HCT116 (cell line): ENCODE results near the gene FAM234A. TPM values are rescaled to one million over a fixed set of nuclear protein-coding genes. Genes with fewer than 3 reads are reported as not detected.

ENCODE experiments used
- ATAC-seq: fragments of 200-7000 bp; cut with Tn5 transposase; 2 replicates; pipeline ENCODE4 v1.9.1; 2020; ENCODE audit warnings: mild to moderate bottlenecking, moderate library complexity
- BruUV-seq: library from RNA; stranded (reverse); fragments of 400-500 nt; replicated peaks from 2 replicates; lab custom pipeline; 2021; lab: Mats Ljungman, UMichigan
- CTCF ChIA-PET: fragments of 300-600 bp; sonication (Branson Sonifier 250); formaldehyde crosslinking; loops from one replicate; lab custom pipeline; 2021; ENCODE audit warnings: antibody characterized with exemption; lab: Charles Lee
- POLR2A ChIA-PET: fragments of 300-600, 350-600 bp; sonication (Branson Sonifier 250); formaldehyde crosslinking; loops from one replicate; lab custom pipeline; 2021; ENCODE audit warnings: antibody characterized with exemption; lab: Charles Lee
- RAD21 ChIA-PET, 2 experiments: fragments of 300-600 bp; sonication (Branson Sonifier 250); formaldehyde crosslinking; loops; one replicate each; lab custom pipeline; 2023; ENCODE audit warnings: low total read pairs in 2 of 2; ENCODE audit not compliant: uncharacterized antibody in 2 of 2, unreplicated experiment in 2 of 2, low non-redundant PET in 1 of 2; lab: Charles Lee
- DNase-seq: peaks from one replicate; pipeline ENCODE4 v3.0.0-alpha.2; 2010; ENCODE audit warnings: low read depth, low spot score
- H2AFZ ChIP-seq: fragments of 200-600 bp; shearing (Covaris generic), sonication (generic); 2 replicates; pipeline ENCODE4 v1.6.1; 2017; ENCODE audit warnings: low read depth, mixed run types, mixed read lengths, antibody characterized with exemption, low read length; ENCODE audit not compliant: poor library complexity, severe bottlenecking
- H3K27ac ChIP-seq: 2 replicates; pipeline ENCODE4 v1.5.1; 2012; ENCODE audit warnings: low read depth, low read length
- H3K27me3 ChIP-seq: fragments of 200-600 bp; sonication (generic); 2 replicates; pipeline ENCODE4 v1.6.1; 2016; ENCODE audit warnings: mixed run types, low read length, mixed read lengths; ENCODE audit not compliant: insufficient read depth
- H3K36me3 ChIP-seq, 2 experiments: fragments of 200-500 bp in 1 of 2; fragments of 200-600 bp in 1 of 2; sonication (Bioruptor generic) in 1 of 2; sonication (generic) in 1 of 2; 2 replicates each; pipeline versions ENCODE4 v1.5.1 to v1.6.1; 2014 to 2016; ENCODE audit warnings: low read length in 2 of 2, inconsistent platforms in 1 of 2, mixed read lengths in 1 of 2, mixed run types in 1 of 2; ENCODE audit not compliant: insufficient read depth in 2 of 2, control insufficient read depth in 1 of 2
- H3K4me1 ChIP-seq, 2 experiments: fragments of 200-600 bp in 1 of 2; sonication (generic) in 1 of 2; 2 replicates each; pipeline versions ENCODE4 v1.5.1 to v1.6.1; 2012 to 2017; ENCODE audit warnings: low read length in 2 of 2, inconsistent platforms in 1 of 2, mild to moderate bottlenecking in 1 of 2, mixed read lengths in 1 of 2, mixed run types in 1 of 2, moderate library complexity in 1 of 2; ENCODE audit not compliant: insufficient read depth in 2 of 2, control insufficient read depth in 1 of 2
- H3K4me2 ChIP-seq: fragments of 200-600 bp; sonication (generic); 2 replicates; pipeline ENCODE4 v1.6.1; 2017; ENCODE audit warnings: mixed run types, low read length, mixed read lengths
- H3K4me3 ChIP-seq, 2 experiments: fragments of 200-600 bp in 1 of 2; sonication (generic) in 1 of 2; replicated peaks in 1 of 2; 2 replicates each; pipeline ENCODE4 v1.5.1; 2011 to 2016; ENCODE audit warnings: low read length in 2 of 2, control low read depth in 1 of 2, low read depth in 1 of 2, mild to moderate bottlenecking in 1 of 2, mixed read lengths in 1 of 2, mixed run types in 1 of 2
- H3K79me2 ChIP-seq: fragments of 200-600 bp; sonication (generic); 2 replicates; pipeline ENCODE4 v1.6.1; 2017; ENCODE audit warnings: mild to moderate bottlenecking, mixed run types, low read length, moderate library complexity, mixed read lengths; ENCODE audit not compliant: insufficient read depth
- H3K9ac ChIP-seq: fragments of 200-600 bp; sonication (generic); 2 replicates; pipeline ENCODE4 v1.6.1; 2016; ENCODE audit warnings: low read length, mixed read lengths
- H3K9me2 ChIP-seq: fragments of 200-600 bp; sonication (generic), shearing (Covaris generic); 2 replicates; pipeline ENCODE4 v1.6.1; 2017; ENCODE audit warnings: mixed run types, mild to moderate bottlenecking, moderate library complexity; ENCODE audit not compliant: insufficient read depth
- H3K9me3 ChIP-seq, 2 experiments: fragments of 200-500 bp in 1 of 2; fragments of 200-600 bp in 1 of 2; sonication (Bioruptor generic) in 1 of 2; sonication (generic) in 1 of 2; 2 replicates each; pipeline ENCODE4 v1.6.1; 2014 to 2017; ENCODE audit warnings: low read length in 2 of 2, mixed read lengths in 2 of 2, inconsistent platforms in 1 of 2, low read depth in 1 of 2, mild to moderate bottlenecking in 1 of 2, mixed run types in 1 of 2, moderate library complexity in 1 of 2; ENCODE audit not compliant: control insufficient read depth in 1 of 2, insufficient read depth in 1 of 2
- H4K20me1 ChIP-seq: fragments of 200-600 bp; sonication (generic), shearing (Covaris generic); 2 replicates; pipeline ENCODE4 v1.6.1; 2017; ENCODE audit warnings: mixed run types, mild to moderate bottlenecking, moderate library complexity; ENCODE audit not compliant: insufficient read depth
- CEBPB ChIP-seq: IDR thresholded peaks from 2 replicates; pipeline ENCODE4 v1.6.1; 2012; ENCODE audit warnings: low read depth
- CTCF ChIP-seq, 3 experiments: fragments of 200-600 bp in 1 of 3; sonication (generic) in 1 of 3; IDR thresholded peaks in 2 of 3; conservative IDR thresholded peaks in 1 of 3; 2 replicates each; pipeline ENCODE4 v1.5.1; 2012 to 2017; ENCODE audit warnings: low read depth in 2 of 3, low read length in 2 of 3, antibody characterized with exemption in 1 of 3, borderline replicate concordance in 1 of 3, control low read depth in 1 of 3, mild to moderate bottlenecking in 1 of 3, mixed read lengths in 1 of 3, mixed run types in 1 of 3, moderate library complexity in 1 of 3; ENCODE audit not compliant: insufficient read depth in 1 of 3
- EGR1 ChIP-seq: IDR thresholded peaks from 2 replicates; pipeline ENCODE4 v1.6.1; 2012; ENCODE audit warnings: low read depth
- ELF1 ChIP-seq: IDR thresholded peaks from 2 replicates; pipeline ENCODE4 v1.6.1; 2012; ENCODE audit warnings: low read depth, borderline replicate concordance
- EZH2 ChIP-seq: fragments of 200-600 bp; sonication (generic); IDR thresholded peaks from 2 replicates; pipeline ENCODE4 v1.6.1; 2017; ENCODE audit warnings: antibody characterized with exemption, mixed run types
- FOSL1 ChIP-seq: IDR thresholded peaks from 2 replicates; pipeline ENCODE4 v1.6.1; 2012; ENCODE audit warnings: low read depth
- JUND ChIP-seq: IDR thresholded peaks from 2 replicates; pipeline ENCODE4 v1.6.1; 2012
- POLR2A ChIP-seq: IDR thresholded peaks from 2 replicates; pipeline ENCODE4 v1.7.0; 2011; ENCODE audit warnings: borderline replicate concordance; ENCODE audit not compliant: insufficient read depth, insufficient read length; ENCODE audit errors: extremely low read depth
- POLR2AphosphoS5 ChIP-seq: IDR thresholded peaks from 2 replicates; pipeline ENCODE4 v1.6.1; 2011; ENCODE audit warnings: mild to moderate bottlenecking, low read depth, low read length, moderate library complexity
- REST ChIP-seq: IDR thresholded peaks from 2 replicates; pipeline ENCODE4 v1.6.1; 2012; ENCODE audit warnings: low read depth
- SP1 ChIP-seq: IDR thresholded peaks from 2 replicates; pipeline ENCODE4 v1.6.1; 2012; ENCODE audit warnings: low read depth
- SRF ChIP-seq: IDR thresholded peaks from 2 replicates; pipeline ENCODE4 v1.6.1; 2012; ENCODE audit warnings: low read depth
- TCF7L2 ChIP-seq: IDR thresholded peaks from 2 replicates; pipeline ENCODE4 v1.7.0; 2011; ENCODE audit warnings: borderline replicate concordance, inconsistent platforms; ENCODE audit not compliant: insufficient read depth, insufficient read length; ENCODE audit errors: extremely low read depth
- YY1 ChIP-seq: IDR thresholded peaks from 2 replicates; pipeline ENCODE4 v1.6.1; 2011; ENCODE audit warnings: low read length, low read depth, moderate library complexity, mild to moderate bottlenecking; ENCODE audit not compliant: insufficient replicate concordance; ENCODE audit errors: extremely low read depth
- ZBTB33 ChIP-seq: IDR thresholded peaks from 2 replicates; pipeline ENCODE4 v1.6.1; 2011; ENCODE audit warnings: mild to moderate bottlenecking, low read length, moderate library complexity; ENCODE audit not compliant: insufficient replicate concordance; ENCODE audit errors: extremely low read depth
- intact Hi-C: fragments of 100-400 bp; cut with micrococcal nuclease; formaldehyde crosslinking; loops from 2 replicates; pipeline ENCODE4 v1.10.0; 2022
- total RNA-seq: library from RNA; stranded (reverse); gene quantifications from one replicate; pipeline ENCODE4 v1.2.1, GENCODE V29; 2021; ENCODE audit not compliant: unreplicated experiment
- TF ChIP-seq, protein P1 (sequence below): IDR thresholded peaks from 2 replicates; pipeline ENCODE4 v1.6.1; 2012
- TF ChIP-seq, protein P2 (sequence below): IDR thresholded peaks from 2 replicates; pipeline ENCODE4 v1.6.1; 2012

Gene FAM234A
- total RNA-seq, 1 experiment from 2014 or later = 36.4 TPM

DNA sequence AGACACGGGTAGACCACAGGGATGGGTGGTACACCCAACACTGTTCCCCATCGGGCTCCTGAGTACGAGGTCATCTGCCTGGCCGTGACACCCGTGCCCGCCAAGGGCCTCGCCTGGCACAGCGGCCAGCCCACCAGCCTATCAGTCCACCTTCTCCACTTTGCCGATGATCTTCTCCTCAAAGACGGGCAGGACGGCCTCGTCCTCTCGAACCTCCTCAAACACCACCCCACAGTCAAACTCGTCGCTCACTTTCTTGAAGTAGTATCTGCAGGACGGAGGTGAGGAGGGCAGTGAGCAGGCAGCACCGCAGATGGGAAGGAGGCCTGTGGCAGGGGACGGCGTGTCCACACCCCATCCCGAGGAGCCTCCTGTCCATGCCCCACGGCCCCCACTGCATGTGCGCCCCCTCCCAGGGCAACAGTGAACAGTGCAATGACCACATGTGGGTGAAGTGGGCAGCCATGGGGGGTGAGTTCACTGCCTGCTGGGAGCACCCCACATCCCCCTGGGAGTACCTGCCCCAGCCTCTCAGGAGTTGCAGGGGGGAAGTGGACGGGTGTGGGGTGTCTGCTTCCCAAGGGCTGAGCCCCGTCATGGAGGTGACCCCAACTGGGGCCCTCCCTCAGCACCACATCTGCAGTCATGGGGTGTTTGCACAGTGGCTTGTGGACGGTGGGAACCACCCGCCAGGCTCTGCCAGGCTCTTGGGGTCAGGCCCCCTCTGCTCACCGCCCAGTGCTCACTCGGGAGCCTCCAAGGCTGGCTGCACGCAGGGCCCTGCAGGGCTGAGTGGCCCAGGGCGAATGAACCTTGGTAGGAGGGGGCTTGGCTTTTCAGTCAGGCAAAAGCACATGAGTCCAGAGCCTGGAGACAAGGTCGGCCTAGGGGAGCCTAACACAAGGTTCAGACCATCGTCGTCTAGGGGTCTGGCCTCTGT is 53.6 kb downstream of the FAM234A start:
- no peak overlapping the region for H3K27ac ChIP-seq
- RAD21 ChIA-PET = no interaction called here
- H3K4me2 ChIP-seq = no peak overlapping the region
- POLR2A ChIA-PET = no interaction called here
- no peaks in the 10 kb centered on the region for H3K9me3 ChIP-seq
- no peaks in the 10 kb centered on the region for H3K79me2 ChIP-seq
- H2AFZ ChIP-seq = no peak overlapping the region
- CTCF ChIA-PET = no interaction called here
- H3K9ac ChIP-seq = no peak overlapping the region
- intact Hi-C loops = no loop called here
- no peaks in the 10 kb centered on the region for H4K20me1 ChIP-seq
- H3K9me2 ChIP-seq = no peaks in the 10 kb centered on the region
- no peaks in the 10 kb centered on the region for H3K36me3 ChIP-seq
- H3K27me3 ChIP-seq = no peaks in the 10 kb centered on the region
- no peak for TF ChIP-seq EGR1
- no peak for TF ChIP-seq EZH2
- no peak for TF ChIP-seq FOSL1
- no peak for TF ChIP-seq POLR2AphosphoS5
- no peak for TF ChIP-seq SRF
- TF ChIP-seq YY1 = no peak
- no peak for TF ChIP-seq ELF1
- no peak for TF ChIP-seq REST
- TF ChIP-seq SP1 = no peak
- no peak for TF ChIP-seq TCF7L2
- no peak for TF ChIP-seq POLR2A
- TF ChIP-seq CTCF (IDR thresholded peaks at IDR 0.05 in 2 of 3, conservative IDR thresholded peaks at IDR 0.05 in 1 of 3; ENCODE audit: borderline replicate concordance in 1 of 3, insufficient read depth in 1 of 3, low read depth in 2 of 3, low read length in 2 of 3) = no peak
- TF ChIP-seq ZBTB33 = no peak
- TF ChIP-seq, protein P1, sequence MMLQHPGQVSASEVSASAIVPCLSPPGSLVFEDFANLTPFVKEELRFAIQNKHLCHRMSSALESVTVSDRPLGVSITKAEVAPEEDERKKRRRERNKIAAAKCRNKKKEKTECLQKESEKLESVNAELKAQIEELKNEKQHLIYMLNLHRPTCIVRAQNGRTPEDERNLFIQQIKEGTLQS = no peak
- TF ChIP-seq JUND = no peak
- no peak for TF ChIP-seq CEBPB
- TF ChIP-seq, protein P2, sequence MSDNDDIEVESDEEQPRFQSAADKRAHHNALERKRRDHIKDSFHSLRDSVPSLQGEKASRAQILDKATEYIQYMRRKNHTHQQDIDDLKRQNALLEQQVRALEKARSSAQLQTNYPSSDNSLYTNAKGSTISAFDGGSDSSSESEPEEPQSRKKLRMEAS = no peak
- TF ChIP-seq, all 23 proteins: peak for 0
- no peak for ATAC-seq
- no peaks in the 10 kb centered on the region for H3K4me1 ChIP-seq
- DNase-seq = no peak
- H3K4me3 ChIP-seq = no peak overlapping the region
- BruUV-seq = no TSS peak
